T-helper 2 cell (primary cell): Measurements from ENCODE around the gene CTH.
"Not testable (repeated sequence)": the region's sequence is repeated elsewhere in the genome, so short reads cannot be mapped to it uniquely, and the experiment has no call there.

Experiments
- DNase-seq, 5 experiments: peaks; one replicate each; pipeline versions ENCODE4 v3.0.0 to v3.0.0-alpha.2; 2012 to 2022

CTH gene

DNA sequence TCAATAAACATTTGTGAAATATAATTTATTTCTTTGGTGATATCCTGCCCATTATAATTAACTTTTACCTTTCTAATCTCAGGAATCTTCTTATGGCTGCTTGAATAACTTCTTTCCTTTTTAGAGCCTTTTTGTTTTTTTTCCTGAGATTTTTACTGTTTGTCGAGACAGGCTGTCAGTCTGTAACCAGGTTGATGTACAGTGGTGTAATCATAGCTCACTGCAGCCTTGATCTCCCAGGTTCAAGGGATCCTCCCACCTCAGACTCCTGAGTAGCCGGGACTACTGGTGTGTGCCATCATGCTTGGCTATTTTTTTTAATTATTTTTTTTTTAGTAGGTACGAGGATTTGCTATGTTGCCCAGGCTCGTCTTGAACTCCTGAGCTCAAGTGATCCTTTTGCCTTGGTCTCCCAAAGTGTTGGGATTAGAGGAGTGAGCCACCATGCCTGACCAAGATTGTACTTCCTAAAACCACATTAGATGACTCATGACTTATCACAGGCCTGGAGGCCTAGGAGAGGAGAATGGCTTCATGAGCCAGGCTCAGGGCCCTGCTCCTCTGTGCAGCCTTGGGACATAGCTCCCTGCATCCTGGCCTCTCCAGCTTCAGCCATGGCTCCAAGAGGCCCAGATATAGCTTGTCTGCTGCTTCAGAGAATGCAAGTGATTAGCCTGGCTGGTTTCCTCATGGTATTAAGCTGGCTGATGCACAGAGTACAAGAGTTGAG lies 48.6 kb downstream of the CTH start:
- DNase-seq = no peak

DNA sequence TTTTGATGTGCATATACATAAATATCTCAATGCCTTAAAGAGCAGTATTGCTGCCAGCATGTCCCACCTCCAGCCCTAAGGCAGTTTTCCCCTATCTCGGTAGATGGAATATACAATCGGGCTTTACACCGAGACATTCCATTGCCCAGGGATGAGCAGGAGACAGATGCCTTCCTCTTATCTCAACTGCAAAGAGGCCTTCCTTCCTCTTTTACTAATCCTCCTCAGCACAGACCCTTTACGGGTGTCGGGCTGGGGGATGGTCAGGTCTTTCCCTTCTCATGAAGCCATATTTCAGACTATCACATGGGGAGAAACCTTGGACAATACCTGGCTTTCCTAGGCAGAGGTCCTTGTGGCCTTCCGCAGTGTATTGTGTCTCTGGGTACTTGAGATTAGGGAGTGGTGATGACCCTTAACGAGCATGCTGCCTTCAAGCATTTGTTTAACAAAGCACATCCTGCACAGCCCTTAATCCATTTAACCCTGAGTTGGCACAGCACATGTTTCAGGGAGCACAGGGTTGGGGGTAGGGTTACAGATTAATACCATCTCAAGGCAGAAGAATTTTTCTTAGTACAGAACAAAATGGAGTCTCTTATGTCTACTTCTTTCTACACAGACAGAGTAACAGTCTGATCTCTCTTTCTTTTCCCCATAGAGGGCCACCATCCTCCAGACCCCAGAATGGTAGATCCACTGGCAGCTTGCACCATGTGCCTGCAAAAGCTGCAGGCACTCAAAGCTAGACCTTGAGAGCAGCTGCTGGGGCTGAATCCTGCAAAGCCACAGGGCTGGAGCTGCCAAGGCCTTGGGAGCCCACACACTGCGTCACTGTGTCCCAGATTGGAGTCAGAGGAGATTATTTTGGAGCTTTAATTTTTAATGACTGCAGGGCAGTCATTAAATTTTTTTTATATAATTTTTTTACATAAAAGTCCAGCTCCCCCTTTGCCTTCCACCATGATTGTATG lies 50.0 kb downstream of the CTH start:
- not testable (repeated sequence) for DNase-seq

DNA sequence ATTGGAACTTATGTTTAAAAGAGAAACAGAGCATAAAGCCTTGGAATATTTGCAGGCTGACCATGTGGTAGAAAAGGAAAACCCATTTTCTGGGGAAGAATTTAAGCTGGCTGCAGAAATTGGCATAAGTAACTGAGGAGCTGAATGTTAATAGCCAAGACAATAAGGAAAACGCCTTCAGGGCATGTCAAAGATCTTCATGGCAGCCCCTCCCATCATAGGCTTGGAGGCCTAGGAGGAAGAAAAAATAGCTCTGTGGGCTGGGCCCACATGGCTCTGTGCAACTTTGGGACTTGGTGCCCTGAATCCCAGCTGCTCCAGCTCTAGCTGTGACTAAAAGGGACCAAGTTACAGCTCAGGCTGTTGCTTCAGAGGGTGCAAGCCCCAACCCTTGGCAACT lies 51.5 kb downstream of the CTH start:
- no peak for DNase-seq

DNA sequence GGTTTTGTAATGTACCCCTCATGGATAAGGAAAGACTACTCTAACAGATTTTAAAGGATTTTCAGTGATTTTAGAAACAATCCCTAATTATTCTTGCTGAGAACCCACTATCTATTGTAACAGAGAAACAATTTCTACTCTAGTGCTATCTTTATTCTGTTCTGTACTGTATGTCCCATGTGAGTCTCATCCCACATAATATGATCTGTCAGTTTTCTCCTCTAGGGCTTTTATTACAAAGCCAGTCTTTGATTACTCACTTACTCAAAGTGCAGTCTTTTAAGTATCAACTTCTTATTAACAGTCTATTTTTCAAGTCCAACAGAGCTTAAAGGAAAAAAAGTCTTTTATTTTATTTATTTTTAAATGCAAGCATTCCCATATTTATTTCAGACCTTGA lies 54.8 kb downstream of the CTH start:
- DNase-seq = no peak

DNA sequence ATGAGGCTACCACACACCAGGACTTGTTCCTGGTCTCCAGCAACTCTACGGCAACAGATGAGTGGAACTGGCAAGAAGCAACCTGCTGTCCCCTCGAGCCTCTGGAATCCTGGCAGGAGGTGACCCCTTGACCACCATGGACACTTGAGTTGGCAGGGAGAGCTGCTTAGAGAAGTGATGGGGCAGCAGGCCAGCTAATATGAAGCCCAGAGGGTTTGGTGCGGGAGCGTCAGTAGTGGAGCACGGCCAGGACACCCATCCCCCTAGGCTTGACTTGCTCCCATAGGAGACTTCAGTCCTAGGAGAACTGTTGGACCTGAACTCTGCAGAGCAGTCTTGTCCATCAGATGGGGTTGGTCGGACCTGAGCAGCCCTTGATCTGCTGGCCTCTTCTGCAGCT lies 56.5 kb downstream of the CTH start:
- DNase-seq = no peak

DNA sequence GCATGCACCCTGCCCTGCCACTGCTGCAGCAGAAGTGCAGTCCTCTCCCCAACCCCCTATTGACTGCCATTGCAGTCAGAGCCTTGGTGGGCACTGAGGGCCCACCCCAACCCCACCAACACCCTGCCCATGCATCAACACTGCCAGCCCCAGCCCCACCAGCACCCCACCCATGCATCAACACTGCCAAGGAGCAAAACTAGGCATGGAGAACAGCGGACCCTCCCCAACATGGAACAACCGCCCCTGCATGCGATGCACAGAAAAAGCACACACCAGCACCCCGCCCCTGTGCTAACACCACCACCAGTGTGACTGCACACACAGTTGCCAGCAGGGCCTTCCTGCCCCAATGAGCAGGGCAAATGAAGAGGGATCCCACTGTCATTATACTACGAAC lies 57.1 kb downstream of the CTH start:
- no peak for DNase-seq

DNA sequence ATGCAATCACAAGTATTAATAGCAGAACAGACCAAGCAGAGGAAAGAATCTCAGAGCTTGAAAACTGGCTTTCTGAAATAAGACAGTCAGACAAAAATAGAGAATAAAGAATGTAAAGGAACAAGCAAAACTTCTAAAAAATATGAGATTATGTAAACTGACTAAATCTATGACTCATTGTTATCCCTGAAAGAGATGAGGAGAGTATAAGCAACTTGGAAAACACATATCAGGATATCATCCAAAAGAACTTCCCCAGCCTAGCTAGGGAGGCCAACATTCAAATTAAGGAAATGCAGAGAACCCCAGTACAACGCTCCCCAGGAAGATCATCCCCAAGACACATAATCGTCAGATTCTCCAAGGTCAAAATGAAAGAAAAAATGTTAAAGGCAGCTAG lies 58.1 kb downstream of the CTH start:
- DNase-seq = not testable (repeated sequence)

DNA sequence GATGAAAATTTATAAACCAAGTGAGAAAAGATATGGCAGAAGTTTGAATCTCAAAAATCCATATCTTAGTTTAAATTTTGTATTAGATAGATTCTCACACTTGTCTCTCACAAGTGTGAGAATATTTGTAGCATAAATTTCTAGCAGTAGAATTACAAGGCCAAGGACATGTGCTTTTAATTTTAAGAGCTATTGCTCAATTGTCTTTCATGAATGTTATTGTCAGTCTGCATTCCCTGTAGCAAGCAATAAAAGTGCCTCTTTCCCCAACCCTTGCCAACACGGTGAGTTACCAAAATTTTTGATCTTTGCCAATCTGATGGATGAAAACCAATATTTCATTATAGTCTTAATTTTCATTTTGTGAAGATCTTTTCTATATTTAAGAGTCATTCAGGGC lies 64.0 kb downstream of the CTH start:
- DNase-seq = no peak

DNA sequence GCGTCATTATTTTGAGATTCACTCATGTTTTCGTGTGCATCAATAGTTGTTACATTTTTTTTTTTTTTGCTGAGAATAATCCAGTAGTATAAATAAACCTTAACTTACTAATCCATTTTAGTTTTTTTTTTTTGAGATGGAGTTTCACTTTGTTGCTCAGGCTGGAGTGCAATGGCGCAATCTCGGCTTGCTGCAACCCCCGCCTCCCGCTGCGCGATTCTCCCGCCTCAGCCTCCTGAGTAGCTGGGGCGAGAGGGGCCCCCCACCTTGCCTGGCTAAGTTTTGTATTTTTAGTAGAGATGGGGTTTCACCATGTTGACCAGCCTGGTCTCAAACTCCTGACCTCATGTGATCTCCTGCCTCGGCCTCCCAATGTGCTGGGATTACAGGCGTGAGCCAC lies 66.0 kb downstream of the CTH start:
- no peak for DNase-seq

DNA sequence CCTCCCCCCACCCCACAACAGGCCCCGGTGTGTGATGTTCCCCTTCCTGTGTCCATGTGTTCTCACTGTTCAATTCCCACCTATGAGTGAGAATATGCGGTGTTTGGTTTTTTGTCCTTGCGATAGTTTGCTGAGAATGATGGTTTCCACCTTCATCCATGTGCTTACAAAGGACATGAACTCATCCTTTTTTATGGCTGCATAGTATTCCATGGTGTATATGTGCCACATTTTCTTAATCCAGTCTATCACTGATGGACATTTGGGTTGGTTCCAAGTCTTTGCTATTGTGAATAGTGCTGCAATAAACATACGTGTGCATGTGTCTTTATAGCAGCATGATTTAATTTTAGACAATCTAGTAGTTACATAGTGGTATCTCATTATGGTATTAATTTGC lies 66.8 kb downstream of the CTH start:
- DNase-seq = not testable (repeated sequence)

DNA sequence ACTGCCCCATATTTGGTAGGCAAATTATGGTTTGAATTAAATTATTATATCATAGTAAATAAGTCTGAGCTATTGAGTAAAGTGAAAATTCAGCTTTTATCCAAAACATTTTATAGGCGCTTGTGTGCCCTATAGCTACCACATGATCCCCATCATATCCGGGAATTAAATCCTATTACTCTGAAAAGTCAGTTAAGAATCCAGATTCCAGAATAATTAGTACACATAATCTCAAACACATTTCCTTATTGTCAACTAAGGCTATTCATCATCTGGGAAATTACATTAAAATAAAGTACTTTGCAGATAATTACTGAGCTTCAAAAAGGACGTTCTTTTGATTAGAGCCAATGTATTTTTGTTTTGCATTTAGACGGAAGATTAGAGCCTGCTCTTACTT lies 72.3 kb downstream of the CTH start:
- DNase-seq = no peak

DNA sequence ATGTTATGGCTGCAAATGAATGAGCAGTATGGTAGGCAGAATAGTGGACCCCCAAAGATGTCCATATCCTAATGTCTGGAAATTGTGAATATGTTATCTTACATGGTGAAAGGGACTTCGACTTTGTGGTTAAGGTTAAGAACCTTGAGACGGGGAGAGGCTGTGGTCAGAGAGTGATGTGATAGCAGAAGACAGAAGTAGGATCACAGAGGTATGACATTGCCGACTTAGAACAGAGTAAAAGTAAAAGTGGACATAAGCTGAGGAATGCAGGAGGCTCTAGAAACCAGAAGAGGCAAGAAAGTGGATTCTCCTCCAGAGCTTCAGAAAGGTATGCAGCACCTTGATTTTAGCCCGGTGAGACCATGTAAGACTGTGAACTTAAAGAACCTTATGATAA lies 74.6 kb downstream of the CTH start:
- DNase-seq = no peak

DNA sequence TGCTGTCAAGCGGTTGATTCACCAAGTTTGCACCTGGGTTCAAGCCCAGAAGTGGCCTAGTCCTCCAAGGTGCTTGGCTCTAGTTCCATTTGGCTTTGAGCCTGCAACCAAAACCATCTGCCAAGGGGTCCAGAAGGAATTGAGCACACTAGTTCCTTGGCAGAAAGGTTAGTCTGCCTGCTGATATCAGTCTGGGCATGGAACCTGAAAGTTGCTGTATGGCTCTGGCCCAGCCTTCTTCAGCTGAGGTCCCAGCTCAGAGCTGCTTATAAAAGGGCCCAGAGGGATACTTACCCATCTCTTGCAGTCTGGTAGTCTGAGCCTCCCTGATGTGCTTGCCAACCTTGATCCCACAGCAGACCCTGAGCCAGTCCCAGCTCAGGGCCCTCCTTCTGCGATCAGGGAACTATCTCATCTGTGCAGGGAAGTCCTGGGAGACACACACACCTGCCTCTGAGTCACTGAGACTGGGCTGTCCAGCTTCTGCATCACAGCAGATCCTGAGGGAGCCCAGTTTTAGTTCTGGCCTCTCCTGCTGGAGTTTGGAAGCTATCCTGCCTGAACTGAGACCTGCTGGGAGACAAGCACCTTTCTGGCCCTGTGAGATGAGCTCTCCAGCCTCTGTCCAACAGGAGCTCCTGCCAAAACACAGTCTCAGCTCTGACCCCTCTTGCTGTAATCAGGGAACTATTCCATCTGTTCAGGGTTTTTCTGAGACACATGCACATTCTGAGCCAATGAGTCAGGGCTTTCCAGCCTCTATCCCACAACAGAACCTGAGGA lies 75.8 kb downstream of the CTH start:
- no peak for DNase-seq

DNA sequence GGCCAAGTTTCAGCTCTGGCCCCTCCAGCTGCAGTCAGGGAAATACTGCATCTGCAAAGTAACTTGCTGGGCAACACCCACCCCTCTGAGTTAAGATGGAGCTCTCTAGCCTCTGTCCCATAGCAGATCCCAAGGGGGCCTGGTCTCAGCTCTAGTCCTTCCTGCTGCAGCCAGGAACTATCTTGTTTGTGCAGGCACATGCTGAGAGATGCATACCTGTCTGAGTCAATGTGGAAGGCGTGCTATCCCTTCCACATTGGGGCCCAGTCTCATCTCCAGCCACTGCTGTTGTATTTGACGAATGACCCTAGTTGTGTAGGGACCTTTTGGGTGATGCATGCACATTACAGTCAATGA lies 76.4 kb downstream of the CTH start:
- no peak for DNase-seq

DNA sequence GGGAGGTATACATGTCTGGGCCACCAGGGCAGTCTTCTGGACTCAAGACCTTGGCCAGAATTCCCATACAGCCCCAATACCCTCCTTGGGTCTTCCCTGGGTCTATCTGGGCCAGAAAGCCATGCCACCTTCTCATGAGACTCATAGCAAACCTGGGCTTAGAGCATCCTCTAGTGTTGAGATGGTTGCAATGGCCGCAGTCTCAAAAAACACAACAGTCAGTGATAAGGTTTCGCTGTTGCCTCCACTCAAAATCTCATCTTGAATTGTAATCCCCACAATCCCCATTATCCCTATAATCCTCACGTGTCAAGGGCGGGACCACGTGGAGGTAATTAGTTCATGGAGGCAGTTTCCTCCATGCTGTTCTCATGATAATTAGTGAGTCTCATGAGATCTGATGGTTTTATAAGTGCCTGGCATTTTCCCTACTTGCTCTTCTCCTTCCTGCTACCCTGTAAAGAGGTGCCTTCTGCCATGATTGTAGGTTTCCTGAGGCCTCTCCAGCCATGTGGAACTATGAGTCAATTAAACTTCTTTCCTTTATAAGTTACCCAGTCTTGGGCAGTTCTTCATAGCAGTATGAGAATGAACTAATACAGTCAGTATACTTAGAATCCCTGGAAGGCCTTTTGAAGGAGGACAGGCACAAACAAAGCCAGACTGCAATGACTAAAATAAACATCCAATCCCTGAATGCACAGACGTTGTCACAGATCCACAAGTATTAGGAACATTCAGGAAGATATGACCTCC lies 77.0 kb downstream of the CTH start:
- peak in 1 of 5 experiments; percentile 42 for DNase-seq
